ENCODE measurements around the gene LEO1.

LEO1 gene

DNA sequence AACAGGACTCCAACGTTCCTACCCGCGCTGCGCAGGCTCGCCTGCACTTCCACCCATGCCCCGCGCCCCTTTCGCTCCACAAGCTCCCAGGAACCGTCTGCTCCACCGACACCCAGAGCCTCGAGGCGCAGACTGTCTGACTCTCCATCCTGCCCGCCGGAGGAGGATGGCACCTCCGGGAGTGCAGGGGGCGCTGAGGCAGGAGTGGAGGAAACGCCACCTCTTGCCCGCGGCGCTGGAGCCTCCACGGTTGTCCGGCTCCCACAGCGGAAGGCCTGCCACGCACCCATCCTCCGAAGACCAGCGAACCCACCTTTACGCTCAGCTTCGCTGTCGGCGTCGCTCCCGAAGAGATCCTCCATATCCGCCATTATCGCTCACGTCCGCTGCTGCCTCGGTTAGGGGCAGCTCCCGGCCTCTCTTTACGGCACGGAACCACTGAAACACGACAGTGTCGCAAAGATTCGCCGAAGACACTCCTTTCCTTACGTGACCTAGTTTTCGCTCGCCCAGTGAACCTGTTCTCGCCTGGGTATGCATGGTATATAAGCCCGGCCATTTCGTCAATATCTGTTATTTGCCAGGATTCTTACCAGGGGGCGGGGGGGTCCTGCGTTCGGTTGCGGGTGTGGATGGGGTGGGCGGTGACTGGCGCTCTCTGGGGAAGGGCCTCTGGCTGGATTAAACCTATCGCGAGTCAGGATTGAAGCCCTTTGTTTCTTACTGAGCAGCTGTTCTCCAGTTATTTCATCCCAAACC lies at the start of gene LEO1:
LEO1 (minus strand) TSS at position 404 of the 759 bp plus-strand sequence; CDS start at position 371, 33 bp downstream.
- peak; percentile 89 for DNase-seq

DNA sequence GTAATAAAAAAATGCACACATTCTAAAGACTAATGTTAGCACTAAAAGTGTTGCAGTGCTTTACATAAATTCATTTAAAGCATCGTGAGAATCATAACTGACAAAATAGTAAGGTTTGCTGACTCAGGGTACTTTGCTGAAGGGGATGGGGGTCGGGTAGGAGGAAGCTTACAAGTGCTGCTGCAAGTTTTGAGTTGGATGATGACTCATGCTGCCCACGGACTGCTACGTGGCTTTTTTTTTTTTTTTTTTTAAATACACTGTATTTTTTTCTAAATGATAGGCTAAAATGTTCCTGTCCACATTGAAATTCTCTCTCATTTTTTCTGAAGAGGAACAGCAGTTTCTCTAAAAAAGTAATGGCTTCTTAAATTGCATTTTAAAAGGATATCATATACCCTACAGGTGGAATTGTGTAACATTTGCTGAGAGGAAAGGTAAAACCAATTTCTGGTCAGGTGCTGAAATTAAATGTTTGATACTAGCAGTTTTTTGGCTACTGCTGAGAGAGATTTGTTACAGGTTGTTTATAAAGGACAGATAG lies 49.6 kb upstream of the LEO1 start:
- DNase-seq: peak; percentile 63

DNA sequence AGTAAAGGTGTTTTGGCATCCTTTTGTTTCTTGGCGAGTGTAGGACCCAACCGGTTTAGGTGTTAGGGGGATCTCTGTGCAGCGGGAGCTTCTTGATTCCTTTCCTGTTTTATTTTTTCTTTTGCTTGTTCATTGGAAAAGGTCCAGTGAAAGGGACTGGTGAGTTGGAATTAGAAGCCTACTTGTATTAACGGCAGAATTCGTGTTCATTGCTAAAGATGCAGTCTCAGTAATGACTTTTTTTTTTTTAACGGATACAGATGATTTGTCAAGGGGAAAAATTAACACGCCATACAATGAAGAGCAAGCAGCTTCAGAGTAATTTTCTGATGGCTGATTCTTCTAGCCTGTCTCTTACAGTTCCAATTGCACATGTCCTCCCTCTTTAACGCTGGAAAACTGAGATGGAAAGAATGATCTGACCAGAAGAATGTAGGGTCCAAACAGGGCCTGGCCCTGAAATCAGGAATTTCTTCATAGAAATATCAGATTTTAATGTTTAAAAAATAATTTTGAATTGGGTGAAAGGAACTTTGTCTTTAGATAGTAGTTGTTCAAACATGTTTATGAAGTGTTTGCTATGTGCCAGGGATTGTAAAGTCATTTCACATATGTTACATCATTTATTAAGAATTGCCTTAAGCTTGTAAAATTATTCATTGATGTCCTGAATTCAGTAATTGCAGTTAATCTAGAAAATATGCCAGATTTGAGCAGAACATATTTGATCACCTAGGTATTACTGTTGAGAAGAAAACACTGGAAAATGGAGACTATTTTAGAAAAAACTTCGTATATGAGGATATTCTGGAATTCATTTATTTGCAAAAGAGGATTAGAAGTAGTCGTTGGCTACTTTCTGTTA lies 48.9 kb upstream of the LEO1 start:
- DNase-seq: no peak

DNA sequence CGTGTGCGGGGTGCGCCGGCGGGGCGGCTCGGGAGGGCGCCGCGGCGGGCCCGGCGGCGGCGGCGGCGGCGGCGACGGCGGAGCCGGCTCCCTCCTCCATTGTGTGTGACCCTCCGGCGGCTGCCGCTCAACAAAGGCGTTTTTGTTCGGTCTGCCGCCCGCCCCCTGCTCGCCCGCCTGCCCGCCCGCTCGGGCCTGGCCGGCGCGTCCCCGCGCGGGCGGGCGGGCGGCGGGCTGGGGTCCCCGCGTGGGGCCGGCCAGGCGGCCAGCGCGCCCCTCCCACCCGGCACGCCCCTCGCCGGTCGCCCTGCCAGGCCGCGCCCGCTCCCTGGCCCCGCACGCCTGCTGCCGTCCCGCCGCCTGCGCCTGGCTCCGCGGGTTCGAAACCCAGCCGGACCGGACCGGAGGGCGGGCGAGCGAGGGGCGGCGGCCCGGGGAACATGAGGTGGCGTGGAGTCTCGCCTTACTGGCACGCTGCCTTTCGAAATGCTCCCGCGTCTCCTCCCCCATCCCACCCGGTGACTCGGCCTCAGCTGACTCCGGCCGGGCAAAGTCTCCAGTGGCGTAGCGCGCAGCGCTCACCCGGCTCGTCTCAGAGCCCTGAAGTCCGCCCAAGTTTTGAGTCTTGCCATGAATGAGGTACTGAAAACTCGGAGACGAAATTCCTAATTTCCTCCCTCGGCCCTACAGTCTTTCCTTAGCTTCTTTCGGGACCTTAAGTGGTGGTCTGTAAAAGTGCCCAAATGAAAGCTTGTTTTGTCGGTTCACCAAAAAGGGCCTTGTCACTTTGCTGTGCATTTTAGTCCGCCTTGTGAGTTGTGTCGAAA lies 48.0 kb upstream of the LEO1 start:
- DNase-seq: peak; percentile 85

DNA sequence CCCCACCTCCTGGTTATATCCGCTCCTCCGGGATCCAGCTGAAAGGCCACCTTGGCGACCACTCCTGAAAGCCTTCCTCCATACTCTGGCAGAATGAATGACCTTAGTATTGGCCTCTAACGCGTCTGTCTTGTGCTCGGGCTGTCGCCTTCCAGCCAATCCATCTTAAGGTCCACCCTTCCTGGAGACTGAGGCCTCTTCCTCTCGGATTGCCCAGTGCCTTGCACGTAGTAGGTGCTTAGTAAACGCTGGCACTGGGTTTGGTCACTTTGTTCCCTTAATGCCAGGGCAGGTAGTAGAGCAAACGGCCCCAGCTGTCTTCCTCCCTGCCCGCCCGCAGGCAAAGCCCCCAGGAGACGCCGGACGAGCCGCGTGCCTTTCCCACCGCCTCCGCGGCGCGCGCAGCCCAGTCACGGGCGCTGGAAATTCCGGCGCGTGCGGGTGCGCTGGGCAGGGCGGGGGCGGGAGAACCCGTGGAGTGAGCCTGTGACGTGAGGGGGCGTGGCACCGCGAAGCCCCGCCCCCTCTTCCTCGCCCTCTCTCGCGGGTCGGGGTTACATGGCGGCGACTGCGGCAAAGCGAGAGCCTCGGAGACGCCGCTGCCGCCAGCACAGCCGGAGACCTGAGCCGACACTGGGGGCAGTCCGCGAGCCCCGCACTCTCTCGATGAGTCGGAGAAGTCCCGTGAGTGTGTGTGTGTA lies 47.3 kb upstream of the LEO1 start, which contains the start of gene MAPK6:
MAPK6 (plus strand) TSS at position 527 of the 701 bp plus-strand sequence. CDS start 27,242 bp downstream, outside the sequence.
- DNase-seq: peak; percentile 98

DNA sequence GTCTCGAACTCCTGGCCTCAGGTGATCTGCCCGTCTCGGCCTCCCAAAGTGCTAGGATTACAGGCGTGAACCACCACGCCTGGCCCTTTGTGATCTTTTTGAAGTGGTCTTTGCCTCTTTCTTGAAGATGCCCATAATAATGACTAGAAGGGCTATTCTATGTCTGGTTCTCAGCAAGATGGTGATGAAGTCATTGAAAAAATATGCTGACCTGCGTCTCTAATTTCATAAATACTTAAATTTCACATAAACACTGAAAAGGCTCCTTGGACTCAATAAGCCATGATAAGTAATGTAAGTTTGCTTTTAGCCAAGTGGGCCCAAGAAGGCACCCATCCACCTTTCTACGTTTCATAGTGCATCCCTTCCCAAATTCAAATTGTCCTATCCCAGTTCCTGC lies 46.7 kb upstream of the LEO1 start:
- no peak for DNase-seq

DNA sequence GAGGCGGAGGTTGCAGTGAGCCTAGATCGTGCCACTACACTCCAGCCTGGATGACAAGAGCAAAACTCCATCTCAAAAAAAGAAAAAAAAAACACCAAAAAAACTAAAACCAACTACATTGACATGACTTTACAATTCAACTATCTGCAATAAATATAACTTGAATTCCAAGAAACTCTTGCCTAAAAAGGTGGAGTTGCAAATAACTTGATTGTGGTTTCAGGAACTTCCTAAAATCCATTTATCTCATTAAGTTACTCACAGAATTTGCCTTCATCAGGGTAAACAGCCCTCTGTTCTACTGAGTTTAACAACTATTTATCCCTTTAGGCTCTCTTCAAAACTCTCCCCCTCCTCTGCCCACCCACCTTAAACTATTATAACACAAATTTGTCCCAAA lies 44.7 kb upstream of the LEO1 start:
- DNase-seq: no peak

DNA sequence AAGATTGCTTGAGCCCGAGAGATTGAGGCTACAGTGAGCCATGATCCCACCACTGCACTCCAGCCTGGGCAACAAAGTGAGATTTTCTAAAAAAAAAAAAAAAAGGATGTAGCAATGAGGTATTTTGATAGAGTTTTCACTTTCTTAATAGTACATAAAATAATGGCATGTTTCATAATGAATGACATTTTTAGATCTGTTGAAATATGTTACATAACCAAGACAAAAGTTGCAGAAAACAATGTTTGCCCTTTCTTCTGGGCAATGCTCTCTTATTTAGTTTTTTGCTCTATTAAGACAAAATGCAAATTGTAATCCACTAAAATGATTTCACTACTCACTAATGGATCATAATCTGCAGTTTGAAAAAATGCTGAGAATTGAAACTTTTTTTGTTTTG lies 43.0 kb upstream of the LEO1 start:
- no peak for DNase-seq

DNA sequence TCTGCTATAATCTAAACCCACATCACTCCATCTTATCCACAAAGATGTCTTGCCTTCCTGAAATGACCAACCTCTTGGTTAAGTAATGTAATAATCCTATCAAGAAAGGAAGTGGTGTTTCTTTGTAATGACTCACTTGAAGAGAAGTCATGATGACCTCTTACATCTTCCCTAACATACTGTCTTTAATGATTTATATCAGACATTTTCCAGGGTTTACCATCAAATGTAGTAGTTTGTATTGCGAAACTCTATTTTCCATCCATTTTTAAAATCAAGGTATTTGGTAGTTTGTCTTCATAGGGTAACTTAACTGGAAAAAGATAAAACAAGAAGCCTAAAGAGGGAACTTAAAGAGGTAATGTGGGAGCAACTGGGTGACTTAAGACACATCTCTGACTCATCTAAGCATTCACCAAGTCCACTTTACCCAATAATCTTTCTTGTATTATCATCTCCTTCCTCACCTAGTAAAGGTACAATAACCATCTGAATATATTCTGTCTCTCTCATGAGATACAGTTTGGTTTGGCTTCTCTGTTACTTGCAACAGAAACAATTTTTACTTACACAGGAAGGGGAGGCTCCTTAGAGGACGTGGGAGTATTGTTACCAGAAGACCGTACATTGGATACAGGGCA lies 41.7 kb upstream of the LEO1 start:
- no peak for DNase-seq

DNA sequence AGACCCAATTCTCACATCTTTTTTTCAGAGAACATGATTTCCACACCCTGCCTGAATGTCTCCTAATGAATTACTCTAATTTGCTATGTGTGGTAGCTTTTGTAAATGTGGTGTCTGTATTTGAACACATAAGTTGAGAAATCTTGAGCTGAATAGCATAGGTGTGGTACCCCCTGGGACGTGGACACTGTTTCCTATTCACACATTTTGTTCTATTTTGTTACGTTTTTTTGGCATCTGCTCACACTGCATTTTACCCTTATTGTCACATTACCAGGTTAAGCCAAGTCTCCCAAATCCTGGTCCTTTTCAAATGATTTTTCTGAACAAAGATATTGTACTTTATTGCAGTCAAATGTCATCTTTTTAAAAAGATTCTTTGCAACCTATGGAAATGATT lies 40.6 kb upstream of the LEO1 start:
- no peak for DNase-seq

DNA sequence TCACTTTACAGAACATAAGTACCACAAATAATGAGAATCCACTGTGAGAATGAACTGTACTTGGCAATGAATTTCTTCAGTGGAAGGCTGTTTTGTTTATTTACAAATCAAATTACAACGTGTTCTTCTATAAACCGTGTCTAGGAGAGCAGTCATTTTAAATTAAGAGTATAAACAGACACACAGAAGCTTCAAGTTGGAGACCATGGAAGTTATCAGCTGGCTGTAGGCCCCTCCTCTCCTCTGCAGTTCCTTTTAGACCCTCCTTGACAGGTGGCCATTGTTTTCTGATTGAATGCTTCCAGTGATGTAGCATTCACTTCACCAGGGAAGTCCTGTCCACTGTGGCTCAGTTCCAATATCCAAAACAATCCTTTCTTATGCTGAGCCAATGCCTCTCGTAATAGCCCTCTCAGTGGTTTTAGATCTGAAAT lies 40.1 kb upstream of the LEO1 start:
- DNase-seq: peak; percentile 26

DNA sequence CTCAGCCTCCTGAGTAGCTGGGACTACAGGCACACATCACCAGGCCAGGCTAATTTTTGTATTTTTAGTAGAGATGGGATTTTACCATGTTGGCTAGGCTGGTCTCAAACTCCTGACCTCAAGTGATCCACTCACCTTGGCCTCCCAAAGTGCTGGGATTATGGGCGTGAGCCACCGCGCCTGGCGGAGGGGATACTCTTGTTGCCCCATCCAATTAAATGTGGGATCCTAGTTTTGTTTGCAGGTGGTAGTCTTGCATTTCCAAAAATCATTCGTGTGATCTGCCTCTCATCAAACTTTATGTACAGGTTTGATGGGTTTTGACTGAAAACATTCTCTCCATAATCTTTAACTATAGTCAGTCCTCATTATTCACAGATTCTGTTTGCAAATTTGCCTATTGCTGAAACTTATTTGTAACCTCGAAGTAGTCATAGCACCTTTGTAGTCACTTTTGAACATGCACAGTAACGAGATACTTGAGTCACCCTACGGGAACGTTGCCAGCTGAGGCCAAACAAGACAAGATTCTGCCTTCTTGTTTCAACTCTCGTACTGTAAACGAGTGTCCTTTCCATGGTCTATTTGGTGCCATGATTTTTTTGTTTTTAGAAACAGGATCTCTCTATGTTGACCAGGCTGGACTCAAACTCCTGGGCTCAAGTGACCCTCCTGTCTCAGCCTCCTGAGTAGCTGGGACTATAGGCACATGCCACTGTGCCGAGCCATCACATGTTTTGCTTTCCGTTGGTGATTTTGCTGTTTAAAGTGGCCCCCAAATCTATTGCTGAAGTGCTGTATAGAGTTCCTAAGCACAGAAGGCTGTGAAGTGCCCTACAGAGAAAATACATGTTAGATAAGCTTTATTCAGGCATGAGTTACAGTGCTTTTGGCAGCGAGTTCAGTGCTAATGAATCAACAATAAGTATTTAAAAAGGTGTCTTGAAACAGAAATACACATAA lies 39.3 kb upstream of the LEO1 start:
- DNase-seq: peak; percentile 76

DNA sequence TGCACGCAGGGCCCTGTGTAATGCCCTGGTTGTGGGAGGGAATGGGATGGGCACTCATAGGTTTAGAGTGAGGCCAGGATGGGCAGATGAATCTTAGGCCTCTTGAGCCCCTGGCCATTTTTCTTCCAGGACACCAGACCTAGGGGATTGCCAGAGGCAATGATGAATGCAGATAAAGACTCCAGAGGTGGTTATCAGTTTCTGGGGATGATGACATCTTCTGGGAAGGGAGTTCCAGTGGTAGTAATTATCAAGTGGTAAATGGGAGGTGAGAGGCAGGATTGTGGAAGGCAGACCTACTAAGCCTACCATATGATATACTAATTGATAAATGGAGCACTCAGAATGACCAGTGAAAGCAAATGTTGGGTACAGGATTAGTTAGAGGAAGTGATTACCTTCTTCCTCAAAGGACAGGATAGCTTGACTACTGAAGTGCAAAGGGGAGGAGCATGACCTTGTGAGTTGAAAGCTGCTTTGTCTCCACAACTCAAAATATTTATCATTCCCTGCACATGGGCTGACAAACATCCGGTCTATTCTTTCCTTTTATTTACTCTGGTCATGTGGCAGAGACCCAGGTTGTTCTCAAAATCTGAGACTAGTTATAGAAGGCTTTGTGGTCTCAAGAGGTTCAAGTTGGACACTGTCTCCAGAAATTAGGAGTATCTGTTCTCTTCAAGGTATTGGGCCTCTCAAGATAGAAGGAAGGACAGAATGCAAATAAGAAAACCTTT lies 37.3 kb upstream of the LEO1 start:
- peak; percentile 12 for DNase-seq

DNA sequence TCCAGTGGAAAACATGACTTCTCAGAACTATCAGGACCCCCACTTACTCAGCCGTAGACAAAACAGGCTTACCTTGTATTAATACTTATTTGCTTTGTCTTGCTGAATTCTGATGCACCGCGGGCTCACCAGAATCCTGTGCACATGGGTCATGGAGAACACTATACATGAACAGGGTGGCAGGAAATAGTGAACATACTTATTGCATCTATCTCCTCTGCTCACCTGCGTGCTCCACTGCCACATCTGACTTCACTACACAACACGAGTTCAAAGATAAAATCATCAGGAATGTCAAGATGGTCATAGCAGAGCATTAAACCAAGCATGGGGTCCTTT lies 36.8 kb upstream of the LEO1 start:
- DNase-seq: peak; percentile 52

DNA sequence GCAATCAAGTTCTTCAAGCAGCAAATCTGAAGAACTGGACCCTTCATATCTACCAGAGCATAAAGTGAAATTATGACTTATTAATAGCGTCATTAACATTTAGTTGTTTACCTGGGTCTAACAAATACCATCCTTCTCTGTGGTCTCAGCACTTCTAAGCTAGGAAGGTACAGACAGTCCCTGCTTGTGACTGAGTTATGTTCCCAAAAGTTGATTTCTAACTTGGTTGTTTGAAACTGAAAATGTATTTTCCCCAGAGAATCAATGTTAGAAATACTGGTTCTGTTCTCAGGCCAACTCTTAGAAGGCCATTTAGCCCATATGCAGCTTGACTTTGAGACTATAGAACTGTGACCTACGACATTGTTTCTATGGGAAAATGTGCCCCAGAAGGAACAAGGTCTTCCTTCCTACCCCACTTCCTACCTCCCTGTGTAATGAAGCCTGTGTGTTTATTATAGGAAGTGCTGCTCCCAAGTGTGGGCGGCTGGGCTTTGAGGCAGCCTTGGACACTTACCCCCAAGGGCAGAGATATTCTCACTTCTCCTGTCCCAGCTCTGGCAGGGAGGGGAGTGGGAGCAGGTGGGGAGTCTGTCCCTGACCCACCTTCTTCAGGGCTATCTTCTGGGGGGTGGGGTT lies 35.2 kb upstream of the LEO1 start:
- peak; percentile 48 for DNase-seq

DNA sequence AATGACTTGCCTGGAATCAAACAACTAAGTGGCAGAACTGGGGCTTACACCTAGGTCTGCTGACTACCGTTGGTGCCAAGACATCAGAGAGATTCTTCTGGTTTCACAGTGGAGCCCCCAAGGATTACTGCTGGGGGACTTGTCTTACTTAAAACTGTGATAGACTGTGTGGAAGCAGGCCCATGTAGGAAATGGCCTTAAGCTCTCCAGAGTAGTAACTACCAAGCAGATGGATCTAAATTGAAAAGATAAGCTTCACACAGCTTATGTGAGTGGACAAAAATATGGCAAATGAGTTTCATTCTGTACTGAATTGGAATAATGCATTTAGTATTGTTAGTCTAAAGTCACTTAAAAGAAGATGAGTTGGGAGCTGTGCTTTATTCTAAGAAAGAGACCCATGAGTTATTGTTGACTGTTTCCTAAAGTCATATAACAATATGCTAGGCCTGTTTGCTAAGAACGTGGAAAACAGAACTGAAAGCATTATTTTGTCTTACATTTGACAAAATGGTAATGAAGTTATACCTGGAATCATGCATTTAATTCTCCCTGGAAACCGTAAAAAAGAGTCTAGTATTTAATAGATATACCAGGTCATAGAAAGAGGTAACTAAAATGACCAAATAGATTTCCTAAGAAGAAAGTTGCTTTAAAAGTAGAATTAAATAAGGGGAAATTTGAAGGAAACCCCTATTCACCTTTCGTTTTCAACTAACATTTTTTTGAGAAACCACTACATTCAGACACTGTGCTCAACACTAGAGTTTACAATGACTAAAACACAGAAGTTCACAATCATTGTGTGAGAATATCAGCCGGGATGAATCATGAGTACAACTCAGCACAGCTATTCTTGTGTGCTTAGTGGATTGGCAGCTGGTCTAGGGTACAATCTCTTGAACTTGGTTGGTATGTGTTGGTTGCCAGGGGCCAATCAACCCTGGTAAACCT lies 34.4 kb upstream of the LEO1 start:
- peak; percentile 57 for DNase-seq

DNA sequence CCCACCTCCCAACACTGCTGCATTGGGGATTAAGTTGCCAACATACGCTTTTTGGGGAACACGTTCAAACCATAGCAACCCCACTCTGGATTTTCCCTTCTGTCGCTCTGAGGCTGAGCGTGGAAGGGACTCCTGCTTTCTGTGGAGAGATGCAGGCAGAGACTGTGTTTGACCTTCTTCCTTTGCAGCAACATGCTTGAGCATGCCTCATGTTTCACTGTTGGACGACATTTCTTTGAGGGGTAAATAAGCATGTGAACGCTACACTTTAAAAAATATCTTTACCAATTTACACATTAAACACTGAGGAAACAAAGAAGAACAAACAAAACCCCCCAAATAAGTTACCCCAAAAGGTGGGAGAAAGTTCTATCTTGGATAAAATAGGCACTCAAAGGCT lies 33.2 kb upstream of the LEO1 start:
- no peak for DNase-seq

DNA sequence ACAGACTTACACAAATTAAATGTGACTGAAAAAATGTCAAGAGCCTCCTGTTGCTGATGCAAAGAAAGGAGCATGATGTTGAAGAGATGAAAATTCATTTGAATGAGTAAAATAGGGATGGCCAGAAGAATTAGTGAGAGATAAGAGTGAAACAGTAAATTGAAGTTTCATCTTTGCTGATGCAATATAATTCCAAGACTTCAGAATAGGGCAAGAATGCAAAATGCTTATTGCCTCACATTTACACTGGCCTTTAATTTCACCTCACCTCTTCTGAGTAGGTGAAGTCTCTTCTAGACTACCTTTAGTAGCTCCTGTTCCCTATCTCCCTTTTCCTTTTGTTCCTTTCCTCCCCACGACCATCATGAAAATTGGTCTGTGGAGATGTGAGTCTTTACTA lies 32.1 kb upstream of the LEO1 start:
- no peak for DNase-seq

All from activated CD8-positive, alpha-beta memory T cell treated with anti-CD3 and anti-CD28 coated beads, Interleukin-2, amount 50 U/mL, for 48 hours (primary cell).